ENCODE results near the gene RSBN1L.
A peak's percentile ranks its signal among the peaks of the same experiment; 100 is the strongest.

RSBN1L gene

DNA sequence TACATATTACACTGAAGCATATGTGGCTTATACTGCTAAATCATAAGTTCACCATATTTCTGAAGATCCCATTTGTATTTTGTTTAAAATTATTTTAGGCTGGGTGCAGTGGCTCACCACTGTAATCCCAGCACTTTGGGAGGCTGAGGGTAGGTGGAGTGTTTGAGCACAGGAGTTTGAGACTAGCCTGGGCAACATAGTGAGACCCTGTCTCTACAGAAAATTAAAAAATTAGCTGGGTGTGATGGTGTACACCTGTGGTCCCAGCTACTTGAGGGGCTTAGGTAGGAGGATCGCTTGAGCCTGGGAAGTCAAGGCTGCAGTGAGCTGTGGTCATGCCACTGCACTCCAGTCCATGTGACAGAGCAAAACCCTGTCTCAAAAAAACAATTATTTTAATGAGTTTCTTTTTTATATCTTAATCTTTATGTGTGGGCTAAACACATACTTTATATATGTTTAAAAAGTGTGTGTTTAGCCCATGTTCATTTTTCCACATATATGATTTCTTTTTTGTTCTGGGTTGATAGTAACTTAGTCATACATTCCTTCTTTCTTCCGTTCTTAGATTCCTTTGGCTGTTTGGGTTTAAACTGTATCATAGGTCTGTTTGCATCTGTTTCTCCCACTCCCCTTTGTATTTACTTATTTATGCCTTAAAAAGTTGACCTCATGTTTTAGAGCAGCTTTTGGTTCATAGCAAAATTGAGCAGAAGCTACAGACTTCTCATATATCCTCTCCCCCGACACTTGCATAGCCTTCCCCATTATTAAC, 33.5 kb downstream of the RSBN1L start:
- no peak for DNase-seq (ENCODE audit: low read depth, low spot score)
- TF ChIP-seq FOXP2 (optimal IDR thresholded peaks at IDR 0.05; ENCODE audit: control extremely low read depth, extremely low read length, insufficient read depth), result no peak
- TF ChIP-seq POLR2AphosphoS5 (IDR thresholded peaks at IDR 0.05; ENCODE audit: borderline replicate concordance, low read depth, low read length), result no peak
- no peak for TF ChIP-seq EZH2 (IDR thresholded peaks at IDR 0.05)
- peak overlapping the region; percentile 77 for H3K4me3 ChIP-seq
- H3K27ac ChIP-seq, result peak overlapping the region; percentile 98
- peak overlapping the region; percentile 26 for H3K9ac ChIP-seq (ENCODE audit: insufficient read length)
- H3K9me3 ChIP-seq (ENCODE audit: low read depth, low read length), result no peaks in the 10 kb centered on the region
- no peaks in the 10 kb centered on the region for H3K36me3 ChIP-seq (ENCODE audit: insufficient read depth, low read length)

DNA sequence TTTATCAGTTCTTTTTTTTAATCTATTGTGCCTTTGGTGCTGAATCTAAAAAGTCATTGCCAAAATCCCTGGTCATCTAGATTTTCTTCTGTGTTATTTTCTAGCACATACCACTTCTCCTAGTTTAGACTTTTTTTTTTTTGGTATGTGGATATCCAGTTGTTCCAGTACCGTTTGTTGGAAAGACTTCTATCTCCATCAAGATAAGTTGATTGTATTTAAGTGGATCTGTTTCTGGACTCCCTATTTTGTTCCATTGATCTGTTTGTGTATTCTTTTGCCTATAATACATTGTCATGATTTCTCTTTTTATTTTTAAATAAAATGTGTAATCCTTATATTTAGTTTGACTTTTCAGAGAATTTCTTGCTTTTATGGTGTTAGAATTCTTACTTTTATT, 35.5 kb downstream of the RSBN1L start:
- Histone ChIP-seq H3K9me3 (ENCODE audit: low read depth, low read length) (no peaks in the 10 kb centered on the region), H3K27ac (no peak overlapping the region), H3K36me3 (ENCODE audit: insufficient read depth, low read length) (peaks cover 5% of the 10 kb centered on the region; the same call in 1 of the 2 replicates), H3K9ac (ENCODE audit: insufficient read length) (no peak overlapping the region), H3K4me3 (no peak overlapping the region)
- TF ChIP-seq POLR2AphosphoS5 (IDR thresholded peaks at IDR 0.05; ENCODE audit: borderline replicate concordance, low read depth, low read length), result no peak
- DNase-seq (ENCODE audit: low read depth, low spot score), result no peak

DNA sequence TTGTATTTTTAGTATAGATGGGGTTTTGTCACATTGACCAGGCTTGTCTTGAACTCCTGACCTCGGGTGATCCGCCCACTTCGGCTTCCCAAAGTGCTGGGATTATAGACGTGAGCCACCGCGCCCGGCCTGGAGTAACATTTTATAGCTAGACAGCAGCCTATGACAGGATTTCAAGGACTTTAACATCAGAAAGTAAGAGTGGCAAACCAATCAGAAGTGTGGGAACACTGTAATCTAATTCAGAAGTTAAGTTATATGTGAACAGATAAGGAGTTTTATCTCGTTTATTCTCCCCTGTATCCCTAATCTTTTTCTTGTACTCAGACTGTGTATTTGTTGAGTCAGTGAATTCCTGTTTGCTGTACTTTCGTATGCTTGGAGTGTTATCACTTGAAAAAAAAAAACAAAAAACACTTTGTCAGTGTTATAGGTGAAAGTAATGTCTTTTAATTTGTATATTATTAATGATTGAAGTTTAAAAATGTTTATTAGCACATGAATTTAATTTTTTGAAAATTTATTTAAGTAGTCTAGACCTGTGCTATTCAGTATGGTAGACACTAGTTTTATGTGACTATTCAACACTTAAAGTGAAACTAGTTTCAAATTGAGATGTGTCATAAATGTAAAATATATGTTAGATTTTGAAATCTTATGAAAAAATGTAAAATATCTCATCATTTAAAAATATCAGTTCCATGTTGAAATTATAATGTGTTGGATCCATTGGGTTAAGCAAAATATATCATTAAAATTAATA, 38.6 kb downstream of the RSBN1L start:
- TF ChIP-seq EZH2 (IDR thresholded peaks at IDR 0.05) (no peak), FOXP2 (optimal IDR thresholded peaks at IDR 0.05; ENCODE audit: control extremely low read depth, extremely low read length, insufficient read depth) (no peak), POLR2AphosphoS5 (IDR thresholded peaks at IDR 0.05; ENCODE audit: borderline replicate concordance, low read depth, low read length) (no peak)
- H3K9ac ChIP-seq (ENCODE audit: insufficient read length), result no peak overlapping the region
- DNase-seq (ENCODE audit: low read depth, low spot score), result no peak
- 0 out of 2 replicates have a peak overlapping the region, but pooled peaks have one; percentile 33 for H3K27ac ChIP-seq
- no peak overlapping the region for H3K4me3 ChIP-seq
- peaks cover 11% of the 10 kb centered on the region for H3K36me3 ChIP-seq (ENCODE audit: insufficient read depth, low read length)
- no peaks in the 10 kb centered on the region for H3K9me3 ChIP-seq (ENCODE audit: low read depth, low read length)

DNA sequence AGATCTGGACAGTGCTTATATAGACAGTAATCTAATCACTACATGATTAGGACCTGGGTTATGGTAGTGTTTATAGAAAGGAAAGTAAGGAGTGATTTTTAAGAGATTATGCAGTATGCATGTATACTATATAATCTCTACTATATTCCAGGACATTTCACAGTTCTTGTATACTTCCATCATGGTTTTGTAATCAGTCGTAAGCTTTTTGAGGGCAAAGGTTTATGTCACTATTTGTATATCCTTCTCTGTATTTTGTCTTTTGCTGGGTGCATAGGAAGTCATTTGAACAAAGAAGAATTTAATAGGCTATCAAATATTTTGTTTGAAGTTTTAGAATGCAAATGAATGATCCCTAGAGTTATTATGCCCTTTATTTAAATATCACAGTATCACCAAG, 39.2 kb downstream of the RSBN1L start:
- TF ChIP-seq EZH2 (IDR thresholded peaks at IDR 0.05) (no peak), POLR2AphosphoS5 (IDR thresholded peaks at IDR 0.05; ENCODE audit: borderline replicate concordance, low read depth, low read length) (no peak), FOXP2 (optimal IDR thresholded peaks at IDR 0.05; ENCODE audit: control extremely low read depth, extremely low read length, insufficient read depth) (no peak)
- no peak for DNase-seq (ENCODE audit: low read depth, low spot score)
- no peaks in the 10 kb centered on the region for H3K9me3 ChIP-seq (ENCODE audit: low read depth, low read length)
- no peak overlapping the region for H3K9ac ChIP-seq (ENCODE audit: insufficient read length)
- H3K4me3 ChIP-seq, result no peak overlapping the region
- H3K27ac ChIP-seq, result 0 out of 2 replicates have a peak overlapping the region, but pooled peaks have one; percentile 33
- peaks cover 11% of the 10 kb centered on the region for H3K36me3 ChIP-seq (ENCODE audit: insufficient read depth, low read length)

DNA sequence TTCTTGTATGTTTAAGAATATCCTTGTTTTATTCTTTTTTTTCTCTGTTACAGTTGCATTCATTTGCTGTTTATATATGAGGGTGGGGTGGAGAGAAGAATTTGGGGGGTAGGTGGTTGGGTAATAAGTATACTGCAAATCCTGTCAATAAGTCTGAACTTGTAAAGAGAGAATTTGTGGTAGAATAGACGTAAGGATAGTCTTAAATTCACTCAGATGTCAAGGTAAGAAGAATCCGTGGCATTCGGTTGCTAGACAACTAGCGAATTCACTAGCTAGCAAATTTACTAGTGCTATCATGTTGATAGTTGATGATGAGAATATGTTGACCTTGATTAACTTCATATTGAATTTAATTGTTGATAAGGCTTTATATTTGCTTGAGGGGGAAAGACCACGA, 40.7 kb downstream of the RSBN1L start:
- no peak for DNase-seq (ENCODE audit: low read depth, low spot score)
- no peak overlapping the region for H3K27ac ChIP-seq
- no peak overlapping the region for H3K4me3 ChIP-seq
- H3K9ac ChIP-seq (ENCODE audit: insufficient read length), result no peak overlapping the region
- H3K36me3 ChIP-seq (ENCODE audit: insufficient read depth, low read length), result peaks cover 12% of the 10 kb centered on the region
- H3K9me3 ChIP-seq (ENCODE audit: low read depth, low read length), result no peaks in the 10 kb centered on the region
- TF ChIP-seq FOXP2 (optimal IDR thresholded peaks at IDR 0.05; ENCODE audit: control extremely low read depth, extremely low read length, insufficient read depth), result no peak

DNA sequence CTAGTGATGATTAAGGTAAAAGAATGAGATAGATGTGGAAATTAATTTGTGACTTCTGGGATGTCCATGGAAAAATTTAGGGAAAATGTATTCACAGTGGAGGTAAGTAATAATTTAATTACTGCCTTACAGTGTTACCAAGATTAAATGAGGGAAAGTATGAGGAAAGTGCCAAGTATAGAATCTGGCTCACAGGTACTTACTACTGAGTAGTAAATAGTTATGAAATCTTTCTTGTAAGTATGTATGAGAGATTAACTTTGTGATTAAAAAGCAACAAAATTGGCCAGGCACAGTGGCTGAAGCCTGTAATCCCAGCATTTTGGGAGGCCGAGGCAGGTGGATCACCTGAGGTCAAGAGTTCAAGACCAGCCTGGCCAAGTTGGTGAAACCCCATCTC, 42.1 kb downstream of the RSBN1L start:
- no peak overlapping the region for H3K9ac ChIP-seq (ENCODE audit: insufficient read length)
- TF ChIP-seq FOXP2 (optimal IDR thresholded peaks at IDR 0.05; ENCODE audit: control extremely low read depth, extremely low read length, insufficient read depth) (no peak), EZH2 (IDR thresholded peaks at IDR 0.05) (no peak), POLR2AphosphoS5 (IDR thresholded peaks at IDR 0.05; ENCODE audit: borderline replicate concordance, low read depth, low read length) (no peak)
- H3K9me3 ChIP-seq (ENCODE audit: low read depth, low read length), result no peaks in the 10 kb centered on the region
- peaks cover 17% of the 10 kb centered on the region for H3K36me3 ChIP-seq (ENCODE audit: insufficient read depth, low read length)
- H3K4me3 ChIP-seq, result no peak overlapping the region
- no peak overlapping the region for H3K27ac ChIP-seq
- no peak for DNase-seq (ENCODE audit: low read depth, low spot score)

DNA sequence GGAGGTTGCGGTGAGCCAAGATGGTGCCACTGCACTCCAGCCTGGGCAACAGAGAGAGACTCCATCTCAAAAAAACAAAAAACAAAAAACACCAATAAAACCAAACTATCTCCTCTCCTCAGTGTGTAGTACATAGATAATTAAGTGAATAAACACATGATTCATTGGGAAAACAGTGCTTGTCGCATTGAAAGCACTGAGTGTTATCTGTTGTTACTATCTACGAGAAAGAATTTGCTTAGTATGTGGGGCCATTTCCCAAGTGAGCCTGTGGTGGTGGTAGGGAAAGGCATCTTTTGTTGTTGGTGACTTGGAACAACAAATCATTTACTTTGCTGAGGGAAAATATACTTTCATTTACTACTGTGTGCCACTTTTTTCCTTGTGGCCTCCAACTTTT, 42.6 kb downstream of the RSBN1L start:
- Histone ChIP-seq H3K36me3 (ENCODE audit: insufficient read depth, low read length) (peaks cover 17% of the 10 kb centered on the region), H3K27ac (no peak overlapping the region)
- TF ChIP-seq FOXP2 (optimal IDR thresholded peaks at IDR 0.05; ENCODE audit: control extremely low read depth, extremely low read length, insufficient read depth), result no peak
- no peak for TF ChIP-seq POLR2AphosphoS5 (IDR thresholded peaks at IDR 0.05; ENCODE audit: borderline replicate concordance, low read depth, low read length)
- TF ChIP-seq EZH2 (IDR thresholded peaks at IDR 0.05), result no peak

DNA sequence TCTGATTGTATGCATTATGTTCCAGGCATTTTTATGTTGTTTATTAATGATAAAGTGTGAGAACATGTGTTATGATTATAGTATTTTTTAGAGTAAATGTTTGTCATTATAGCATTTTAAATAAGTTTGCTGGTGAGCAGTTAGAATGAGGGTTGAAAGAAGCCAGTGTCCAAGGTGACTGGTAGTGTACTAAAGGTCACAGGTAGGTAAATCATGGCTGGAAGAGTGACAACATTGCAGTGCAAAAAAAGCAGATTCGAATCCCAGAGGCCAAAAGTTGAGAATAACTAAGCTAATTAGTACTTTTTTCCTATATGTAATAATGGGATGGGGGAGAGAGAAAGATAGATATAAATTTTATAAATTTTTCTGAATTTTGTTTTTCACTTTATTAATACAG, 44.0 kb downstream of the RSBN1L start:
- Histone ChIP-seq H3K36me3 (ENCODE audit: insufficient read depth, low read length) (peaks cover 18% of the 10 kb centered on the region), H3K4me3 (no peak overlapping the region), H3K9ac (ENCODE audit: insufficient read length) (no peak overlapping the region), H3K9me3 (ENCODE audit: low read depth, low read length) (no peaks in the 10 kb centered on the region), H3K27ac (no peak overlapping the region)
- no peak for TF ChIP-seq POLR2AphosphoS5 (IDR thresholded peaks at IDR 0.05; ENCODE audit: borderline replicate concordance, low read depth, low read length)
- TF ChIP-seq EZH2 (IDR thresholded peaks at IDR 0.05), result no peak
- no peak for TF ChIP-seq FOXP2 (optimal IDR thresholded peaks at IDR 0.05; ENCODE audit: control extremely low read depth, extremely low read length, insufficient read depth)
- DNase-seq (ENCODE audit: low read depth, low spot score), result no peak

More for the DNA sequence above, 42.6 kb downstream of the RSBN1L start:
- Histone ChIP-seq H3K9me3 (ENCODE audit: low read depth, low read length) (no peaks in the 10 kb centered on the region), H3K4me3 (no peak overlapping the region), H3K9ac (ENCODE audit: insufficient read length) (no peak overlapping the region)
- no peak for DNase-seq (ENCODE audit: low read depth, low spot score)

Data from SK-N-MC (cell line).